ENCODE measurements around the gene SELENON. TPM values are rescaled to one million over a fixed set of nuclear protein-coding genes. Genes with fewer than 3 reads are reported as not detected.

SELENON gene
- total and polyA plus RNA-seq, 10 donors = 9.7 to 80.9 (median 56.7) TPM

- peaks cover 16 to 58% (median 39%) of the 10 kb centered on the region in 6 donors for H3K4me1 ChIP-seq
- intact Hi-C loops (cut with DNase I; ENCODE audit: low total_unique reads) = loop anchor here (10.0 kb wide), 1 partner anchor 53 kb away; the partner anchor contains the start of gene PAQR7
- WGBS, 5 donors = 69 to 81% (median 71%) methylated on average over 5 of the region's 5 CpGs
- peak overlapping the region in 5 of 8 donors; percentile 93 to 95 (median 93) for H3K27ac ChIP-seq
- DNase-seq = no peak
- peak overlapping the region in 4 of 8 donors; percentile 77 to 98 (median 95) for H3K4me3 ChIP-seq
- no peak for TF ChIP-seq POLR2AphosphoS5 (IDR thresholded peaks at IDR 0.05)
- TF ChIP-seq, protein P1, sequence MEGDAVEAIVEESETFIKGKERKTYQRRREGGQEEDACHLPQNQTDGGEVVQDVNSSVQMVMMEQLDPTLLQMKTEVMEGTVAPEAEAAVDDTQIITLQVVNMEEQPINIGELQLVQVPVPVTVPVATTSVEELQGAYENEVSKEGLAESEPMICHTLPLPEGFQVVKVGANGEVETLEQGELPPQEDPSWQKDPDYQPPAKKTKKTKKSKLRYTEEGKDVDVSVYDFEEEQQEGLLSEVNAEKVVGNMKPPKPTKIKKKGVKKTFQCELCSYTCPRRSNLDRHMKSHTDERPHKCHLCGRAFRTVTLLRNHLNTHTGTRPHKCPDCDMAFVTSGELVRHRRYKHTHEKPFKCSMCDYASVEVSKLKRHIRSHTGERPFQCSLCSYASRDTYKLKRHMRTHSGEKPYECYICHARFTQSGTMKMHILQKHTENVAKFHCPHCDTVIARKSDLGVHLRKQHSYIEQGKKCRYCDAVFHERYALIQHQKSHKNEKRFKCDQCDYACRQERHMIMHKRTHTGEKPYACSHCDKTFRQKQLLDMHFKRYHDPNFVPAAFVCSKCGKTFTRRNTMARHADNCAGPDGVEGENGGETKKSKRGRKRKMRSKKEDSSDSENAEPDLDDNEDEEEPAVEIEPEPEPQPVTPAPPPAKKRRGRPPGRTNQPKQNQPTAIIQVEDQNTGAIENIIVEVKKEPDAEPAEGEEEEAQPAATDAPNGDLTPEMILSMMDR (IDR thresholded peaks at IDR 0.05 in 8 of 11, conservative IDR thresholded peaks at IDR 0.05 in 3 of 11) = no peak
- no peak for TF ChIP-seq POLR2A (IDR thresholded peaks at IDR 0.05)
- H3K27me3 ChIP-seq (replicated peaks in 1 of 7) = no peaks in the 10 kb centered on the region
- peaks cover 2 to 41% (median 10%) of the 10 kb centered on the region in 6 donors for H3K36me3 ChIP-seq
- no peaks in the 10 kb centered on the region for H3K9me3 ChIP-seq
These were observed 21.7 kb downstream of the SELENON start for GRCh38 chr1:25821630-25822091.

DNA sequence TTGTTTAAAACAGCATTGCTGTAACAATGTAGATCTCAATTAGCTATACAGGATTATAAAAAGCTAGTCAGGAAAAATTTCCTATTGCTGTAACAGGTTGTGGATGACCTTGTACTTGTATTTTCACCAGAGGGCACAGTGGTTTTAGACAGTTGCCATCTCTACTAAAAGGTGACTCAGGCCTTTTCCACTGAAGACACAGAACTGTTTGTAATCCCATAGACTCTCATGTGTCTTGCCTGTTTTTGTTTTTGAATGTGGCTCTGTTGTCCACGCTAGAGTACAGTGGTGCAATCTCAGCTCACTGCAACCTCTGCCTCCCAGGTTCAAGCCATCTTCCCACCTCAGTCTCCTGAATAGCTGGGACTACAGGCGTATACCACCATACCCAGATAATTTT is 25.6 kb downstream of the SELENON start:
- H3K36me3 ChIP-seq = peaks cover 2 to 78% (median 46%) of the 10 kb centered on the region in 6 donors
- H3K9me3 ChIP-seq = no peaks in the 10 kb centered on the region
- no peaks in the 10 kb centered on the region for H3K27me3 ChIP-seq (replicated peaks in 1 of 7)
- no peak overlapping the region for H3K27ac ChIP-seq
- intact Hi-C loops (cut with DNase I; ENCODE audit: low total_unique reads) = loop anchor here (10.0 kb wide), 1 partner anchor 49 kb away; the partner anchor contains the start of gene PAQR7
- WGBS, 5 donors = 88 to 95% (median 93%) methylated on average over 2 of the region's 2 CpGs
- TF ChIP-seq, protein P1 (IDR thresholded peaks at IDR 0.05 in 8 of 11, conservative IDR thresholded peaks at IDR 0.05 in 3 of 11) = no peak
- no peak for TF ChIP-seq POLR2A (IDR thresholded peaks at IDR 0.05)
- H3K4me3 ChIP-seq = no peak overlapping the region
- H3K4me1 ChIP-seq = peaks cover 13 to 55% (median 25%) of the 10 kb centered on the region in 6 donors
- DNase-seq = no peak

DNA sequence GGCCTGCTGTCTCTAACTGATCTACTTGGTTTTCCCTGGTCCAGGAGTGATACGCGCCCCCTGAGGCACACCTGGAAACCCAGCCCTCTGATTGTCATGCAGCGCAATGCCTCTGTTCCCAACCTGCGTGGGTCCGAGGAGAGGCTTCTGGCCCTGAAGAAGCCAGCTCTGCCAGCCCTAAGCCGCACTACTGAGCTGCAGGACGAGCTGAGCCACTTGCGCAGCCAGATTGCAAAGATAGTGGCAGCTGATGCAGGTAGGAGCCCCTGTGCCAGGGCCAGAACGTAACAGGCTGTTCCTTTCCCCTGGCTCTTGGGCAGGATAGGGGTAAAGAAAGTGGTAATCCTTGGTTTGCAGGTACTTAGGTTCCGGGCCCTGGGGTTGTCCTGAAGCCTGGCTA is 26.6 kb downstream of the SELENON start:
- no peak for DNase-seq
- peaks cover 2 to 87% (median 55%) of the 10 kb centered on the region in 6 donors for H3K36me3 ChIP-seq
- H3K4me1 ChIP-seq = peaks cover 7 to 55% (median 18%) of the 10 kb centered on the region in 6 donors
- WGBS, 5 donors = 96 to 100% (median 96%) methylated on average over 5 to 10 of the region's 10 CpGs
- H3K4me3 ChIP-seq = no peak overlapping the region
- intact Hi-C loops (cut with DNase I; ENCODE audit: low total_unique reads) = loop anchor here (10.0 kb wide), 1 partner anchor 48 kb away; the partner anchor contains the start of gene PAQR7
- no peaks in the 10 kb centered on the region for H3K27me3 ChIP-seq (replicated peaks in 1 of 7)
- no peak overlapping the region for H3K27ac ChIP-seq
- H3K9me3 ChIP-seq = no peaks in the 10 kb centered on the region
- TF ChIP-seq POLR2A (IDR thresholded peaks at IDR 0.05) (no peak), POLR2AphosphoS5 (IDR thresholded peaks at IDR 0.05) (no peak)
- TF ChIP-seq, protein P1 (IDR thresholded peaks at IDR 0.05 in 8 of 11, conservative IDR thresholded peaks at IDR 0.05 in 3 of 11) = no peak

GRCh38 chr1:25828491-25828890 is 28.5 kb downstream of the SELENON start:
- no peaks in the 10 kb centered on the region for H3K9me3 ChIP-seq
- no peak overlapping the region for H3K4me3 ChIP-seq
- 57 to 67% (median 62%) methylated on average over 3 of the region's 3 CpGs for WGBS, 5 donors
- H3K27me3 ChIP-seq (replicated peaks in 1 of 7) = no peaks in the 10 kb centered on the region
- H3K36me3 ChIP-seq = peaks cover 2 to 99% (median 73%) of the 10 kb centered on the region in 6 donors
- H3K27ac ChIP-seq = peak overlapping the region in 5 of 8 donors; percentile 53 to 73 (median 71)
- no peak for DNase-seq
- peaks cover 10 to 52% (median 14%) of the 10 kb centered on the region in 6 donors for H3K4me1 ChIP-seq
- TF ChIP-seq POLR2A (IDR thresholded peaks at IDR 0.05) (no peak), POLR2AphosphoS5 (IDR thresholded peaks at IDR 0.05) (no peak)
- TF ChIP-seq, protein P1 (IDR thresholded peaks at IDR 0.05 in 8 of 11, conservative IDR thresholded peaks at IDR 0.05 in 3 of 11) = no peak
- intact Hi-C loops (cut with DNase I; ENCODE audit: low total_unique reads) = loop anchor here (10.0 kb wide), 1 partner anchor 46 kb away; the partner anchor contains the start of gene PAQR7
